ENCODE results near the gene PSMD8. TPM values are rescaled to one million over a fixed set of nuclear protein-coding genes. Genes with fewer than 3 reads are reported as not detected.
A peak's percentile ranks its signal among the peaks of the same experiment; 100 is the strongest.

PSMD8 gene
- total and polyA plus RNA-seq, 4 experiments from 2014 or later = 89.6 to 197 (median 134) TPM

GRCh38 chr19:38429055-38429810, 54.9 kb downstream of the PSMD8 start:
- H3K4me1 ChIP-seq (ENCODE audit: insufficient read depth, low read length) = peaks cover 36% of the 10 kb centered on the region
- H3K27me3 Mint-ChIP-seq = peaks cover 3 to 14% of the 10 kb centered on the region in 2 donors
- peak overlapping the region in 4 of 7 donors; percentile 2 to 86 (median 40) for H3K27ac Mint-ChIP-seq
- peaks cover 0 to 1% (median 0%) of the 10 kb centered on the region in 8 donors for H3K9me3 Mint-ChIP-seq
- H3K9me3 ChIP-seq (ENCODE audit: control insufficient read depth in 1 of 2, low read length in 2 of 2) = no peaks in the 10 kb centered on the region
- no peak overlapping the region for H3K4me3 ChIP-seq (ENCODE audit: low read length in 2 of 2)
- DNase-seq = no peak
- H3K36me3 Mint-ChIP-seq = no peaks in the 10 kb centered on the region
- intact Hi-C loops (cut with micrococcal nuclease) = no loop called here
- POLR2A ChIA-PET (ENCODE audit: partially characterized antibody) = no interaction called here
- peaks cover 17 to 39% (median 27%) of the 10 kb centered on the region in 4 donors for H3K4me1 Mint-ChIP-seq
- peaks cover 3% of the 10 kb centered on the region for H3K27me3 ChIP-seq (ENCODE audit: insufficient read depth, low read length)
- peak overlapping the region in 5 of 8 donors; percentile 9 to 40 (median 25) for H3K4me3 Mint-ChIP-seq
- CTCF ChIA-PET (ENCODE audit: partially characterized antibody) = no interaction called here
- no peaks in the 10 kb centered on the region for H3K36me3 ChIP-seq (ENCODE audit: insufficient read depth, low read length)
- H3K27ac ChIP-seq (ENCODE audit: low read depth, low read length) = no peak overlapping the region

- POLR2A ChIA-PET (ENCODE audit: partially characterized antibody) = no interaction called here
- CTCF ChIA-PET (ENCODE audit: partially characterized antibody) = no interaction called here
Observed at GRCh38 chr19:38429811-38430156, 55.4 kb downstream of the PSMD8 start.

GRCh38 chr19:38430931-38431330, 56.6 kb downstream of the PSMD8 start:
- Mint-ChIP-seq H3K36me3 (no peaks in the 10 kb centered on the region), H3K9me3 (peaks cover 0 to 1% (median 0%) of the 10 kb centered on the region in 8 donors), H3K27ac (no peak overlapping the region), H3K4me1 (peaks cover 17 to 38% (median 28%) of the 10 kb centered on the region in 4 donors), H3K27me3 (peaks cover 4 to 16% of the 10 kb centered on the region in 2 donors), H3K4me3 (no peak overlapping the region)
- CTCF ChIA-PET (ENCODE audit: partially characterized antibody) = no interaction called here
- Histone ChIP-seq H3K4me3 (ENCODE audit: low read length in 2 of 2) (no peak overlapping the region), H3K36me3 (ENCODE audit: insufficient read depth, low read length) (no peaks in the 10 kb centered on the region), H3K27ac (ENCODE audit: low read depth, low read length) (no peak overlapping the region), H3K9me3 (ENCODE audit: control insufficient read depth in 1 of 2, low read length in 2 of 2) (no peaks in the 10 kb centered on the region), H3K4me1 (ENCODE audit: insufficient read depth, low read length) (peaks cover 33% of the 10 kb centered on the region), H3K27me3 (ENCODE audit: insufficient read depth, low read length) (peaks cover 3% of the 10 kb centered on the region)
- intact Hi-C loops (cut with micrococcal nuclease) = no loop called here
- POLR2A ChIA-PET (ENCODE audit: partially characterized antibody) = no interaction called here
- DNase-seq = no peak

More at GRCh38 chr19:38429811-38430156, 55.4 kb downstream of the PSMD8 start:
- peaks cover 0 to 1% (median 0%) of the 10 kb centered on the region in 8 donors for H3K9me3 Mint-ChIP-seq
- H3K27me3 Mint-ChIP-seq = peaks cover 4 to 16% of the 10 kb centered on the region in 2 donors
- H3K4me3 ChIP-seq (ENCODE audit: low read length in 2 of 2) = no peak overlapping the region
- H3K27ac ChIP-seq (ENCODE audit: low read depth, low read length) = no peak overlapping the region
- peaks cover 3% of the 10 kb centered on the region for H3K27me3 ChIP-seq (ENCODE audit: insufficient read depth, low read length)
- intact Hi-C loops (cut with micrococcal nuclease) = no loop called here
- DNase-seq = no peak
- H3K4me1 Mint-ChIP-seq = peaks cover 19 to 39% (median 29%) of the 10 kb centered on the region in 4 donors
- H3K9me3 ChIP-seq (ENCODE audit: control insufficient read depth in 1 of 2, low read length in 2 of 2) = no peaks in the 10 kb centered on the region
- H3K4me1 ChIP-seq (ENCODE audit: insufficient read depth, low read length) = peaks cover 38% of the 10 kb centered on the region
- no peak overlapping the region for H3K27ac Mint-ChIP-seq
- no peaks in the 10 kb centered on the region for H3K36me3 Mint-ChIP-seq
- H3K36me3 ChIP-seq (ENCODE audit: insufficient read depth, low read length) = no peaks in the 10 kb centered on the region
- H3K4me3 Mint-ChIP-seq = peak overlapping the region in 1 of 8 donors; percentile 11

- ChIA-PET CTCF (ENCODE audit: partially characterized antibody) (no interaction called here), POLR2A (ENCODE audit: partially characterized antibody) (no interaction called here)
- Mint-ChIP-seq H3K36me3 (no peaks in the 10 kb centered on the region), H3K9me3 (no peaks in the 10 kb centered on the region), H3K4me1 (peaks cover 9 to 19% (median 13%) of the 10 kb centered on the region in 4 donors), H3K4me3 (peak within 1 kb of the TSS in 6 of 8 donors; percentile 29 to 70 (median 57)), H3K27ac (no peak within 1 kb of the TSS), H3K27me3 (peaks cover 7 to 11% of the 10 kb centered on the region in 2 donors)
- no peaks in the 10 kb centered on the region for H3K36me3 ChIP-seq (ENCODE audit: insufficient read depth, low read length)
- H3K27me3 ChIP-seq (ENCODE audit: insufficient read depth, low read length) = peaks cover 3% of the 10 kb centered on the region
- no peak within 1 kb of the TSS for H3K27ac ChIP-seq (ENCODE audit: low read depth, low read length)
- peaks cover 16% of the 10 kb centered on the region for H3K4me1 ChIP-seq (ENCODE audit: insufficient read depth, low read length)
- H3K4me3 ChIP-seq (ENCODE audit: low read length in 2 of 2) = no peak within 1 kb of the TSS
- intact Hi-C loops (cut with micrococcal nuclease) = no loop called here
- DNase-seq = peak in 2 of 5 donors; percentile 18 to 19
- H3K9me3 ChIP-seq (ENCODE audit: control insufficient read depth in 1 of 2, low read length in 2 of 2) = no peaks in the 10 kb centered on the region
Observed at GRCh38 chr19:38433268-38433733, 58.9 kb downstream of the PSMD8 start, which contains the start of gene RYR1. TSS of gene RYR1 (plus strand) at chr19:38433691. CDS start at chr19:38433830, 139 bp downstream.

Other genes starting within 250 kb of the PSMD8 start
- not detected for gene DPF1, start 150.3 kb upstream of the PSMD8 start, total RNA-seq
- gene DPF1, start 150.3 kb upstream of the PSMD8 start, polyA plus RNA-seq = not detected
- not detected for gene PPP1R14A, start 118.2 kb upstream of the PSMD8 start, total RNA-seq
- not detected for gene PPP1R14A, start 118.2 kb upstream of the PSMD8 start, polyA plus RNA-seq
- gene SPINT2, start 110.0 kb upstream of the PSMD8 start, total RNA-seq = 10 to 100 TPM; 35.7 to 40.4 TPM
- 10 to 100 TPM; 72.3 to 94.5 TPM for gene SPINT2, start 110.0 kb upstream of the PSMD8 start, polyA plus RNA-seq
- gene C19orf33, start 70.3 kb upstream of the PSMD8 start, total RNA-seq = not detected
- not detected for gene C19orf33, start 70.3 kb upstream of the PSMD8 start, polyA plus RNA-seq
- gene YIF1B, start 58.6 kb upstream of the PSMD8 start, total RNA-seq = 10 to 100 TPM; 35.8 to 38.4 TPM
- 10 to 100 TPM; 44.6 to 57.4 TPM for gene YIF1B, start 58.6 kb upstream of the PSMD8 start, polyA plus RNA-seq
- gene KCNK6, start 54.7 kb upstream of the PSMD8 start, total RNA-seq = 10 to 100 TPM; 14.5 to 14.9 TPM
- 1 to 10 TPM; 1.3 to 7.4 TPM for gene KCNK6, start 54.7 kb upstream of the PSMD8 start, polyA plus RNA-seq
- 10 to 100 TPM; 23.3 to 27.0 TPM for gene CATSPERG, start 38.7 kb upstream of the PSMD8 start, total RNA-seq
- 1 to 10 TPM; 2.2 to 3.7 TPM for gene CATSPERG, start 38.7 kb upstream of the PSMD8 start, polyA plus RNA-seq
- gene GGN, start 13.5 kb downstream of the PSMD8 start, total RNA-seq = under 1 TPM in 1 of 2 experiments, not detected in 1; 0.15 TPM
- gene GGN, start 13.5 kb downstream of the PSMD8 start, polyA plus RNA-seq = not detected
- gene SPRED3, start 14.1 kb downstream of the PSMD8 start, total RNA-seq = 1 to 10 TPM; 3.0 to 3.8 TPM
- under 1 TPM in 1 of 2 donors, not detected in 1; 0.07 TPM for gene SPRED3, start 14.1 kb downstream of the PSMD8 start, polyA plus RNA-seq
- gene FAM98C, start 28.5 kb downstream of the PSMD8 start, total RNA-seq = 10 to 100 TPM; 53.1 to 53.8 TPM
- gene FAM98C, start 28.5 kb downstream of the PSMD8 start, polyA plus RNA-seq = 10 to 100 TPM; 18.2 to 22.2 TPM
- under 1 TPM in 1 of 2 experiments, not detected in 1; 0.33 TPM for gene RASGRP4, start 51.6 kb downstream of the PSMD8 start, total RNA-seq
- under 1 TPM; 0.06 to 0.31 TPM for gene RASGRP4, start 51.6 kb downstream of the PSMD8 start, polyA plus RNA-seq
- gene RYR1, start 59.1 kb downstream of the PSMD8 start, total RNA-seq = 1 to 10 TPM; 5.0 to 6.2 TPM
- gene RYR1, start 59.1 kb downstream of the PSMD8 start, polyA plus RNA-seq = under 1 TPM; 0.02 to 0.50 TPM
- 100 to 1,000 TPM; 346 to 361 TPM for gene MAP4K1, start 243.4 kb downstream of the PSMD8 start, total RNA-seq
- gene MAP4K1, start 243.4 kb downstream of the PSMD8 start, polyA plus RNA-seq = 100 to 1,000 TPM; 142 to 177 TPM
- gene EIF3K, start 244.6 kb downstream of the PSMD8 start, total RNA-seq = 100 to 1,000 TPM; 320 to 340 TPM
- gene EIF3K, start 244.6 kb downstream of the PSMD8 start, polyA plus RNA-seq = 100 to 1,000 TPM; 364 to 424 TPM